Effector memory CD8-positive, alpha-beta T cell (primary cell): Measurements from ENCODE around the gene UNC5A.

Experiments
- ATAC-seq: fragments of 150-1000 bp; cut with Tn5 transposase; replicated peaks from 2 replicates; pipeline ENCODE4 v1.10.0; 2021; ENCODE audit warnings: mild to moderate bottlenecking, moderate library complexity
- DNase-seq, 3 experiments: peaks; one replicate each; pipeline ENCODE4 v3.0.0; 2021
- H3K27ac Mint-ChIP-seq, 2 donors: one replicate each; pipeline ENCODE4 v1.8.0; 2022; ENCODE audit warnings: mild to moderate bottlenecking in 2 of 2, mixed read lengths in 2 of 2, moderate library complexity in 2 of 2
- H3K27me3 Mint-ChIP-seq, 2 donors: one replicate each; pipeline ENCODE4 v1.8.0; 2022; ENCODE audit warnings: mixed read lengths in 2 of 2
- H3K36me3 Mint-ChIP-seq: one replicate; pipeline ENCODE4 v1.8.0; 2022; ENCODE audit warnings: mild to moderate bottlenecking, moderate library complexity, mixed read lengths; ENCODE audit not compliant: insufficient read depth
- H3K4me1 Mint-ChIP-seq, 2 donors: one replicate each; pipeline ENCODE4 v1.8.0; 2022; ENCODE audit warnings: low read depth in 2 of 2, mixed read lengths in 2 of 2
- H3K4me3 Mint-ChIP-seq, 2 donors: one replicate each; pipeline ENCODE4 v1.8.0; 2022; ENCODE audit warnings: mild to moderate bottlenecking in 2 of 2, mixed read lengths in 2 of 2, moderate library complexity in 2 of 2
- H3K9me3 Mint-ChIP-seq, 2 donors: one replicate each; pipeline ENCODE4 v1.8.0; 2022; ENCODE audit warnings: mixed read lengths in 2 of 2

UNC5A gene

DNA sequence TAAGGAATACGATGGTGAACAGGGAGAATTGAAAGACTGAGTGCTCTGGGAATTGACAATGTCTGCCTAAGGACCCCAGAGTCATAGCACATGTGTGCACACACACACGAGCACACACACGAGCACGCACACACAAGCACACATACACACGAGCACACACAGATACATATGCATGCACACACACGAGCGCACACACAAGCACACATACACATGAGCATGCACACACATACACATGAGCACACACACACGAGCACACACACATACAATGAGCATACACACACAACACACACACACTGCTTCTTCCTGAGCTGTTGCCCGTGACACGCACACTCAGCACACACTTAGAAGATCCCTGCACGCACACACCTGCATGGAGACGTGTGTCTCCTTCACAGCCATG lies 10.9 kb upstream of the UNC5A start:
- DNase-seq (no peak), ATAC-seq (no peak)
- H3K36me3 Mint-ChIP-seq, result peaks cover 3% of the 10 kb centered on the region
- H3K27ac Mint-ChIP-seq, result no peak overlapping the region
- H3K27me3 Mint-ChIP-seq, result peaks cover 45 to 53% of the 10 kb centered on the region in 2 donors
- H3K9me3 Mint-ChIP-seq, result no peaks in the 10 kb centered on the region
- H3K4me3 Mint-ChIP-seq, result no peak overlapping the region
- H3K4me1 Mint-ChIP-seq, result no peaks in the 10 kb centered on the region

DNA sequence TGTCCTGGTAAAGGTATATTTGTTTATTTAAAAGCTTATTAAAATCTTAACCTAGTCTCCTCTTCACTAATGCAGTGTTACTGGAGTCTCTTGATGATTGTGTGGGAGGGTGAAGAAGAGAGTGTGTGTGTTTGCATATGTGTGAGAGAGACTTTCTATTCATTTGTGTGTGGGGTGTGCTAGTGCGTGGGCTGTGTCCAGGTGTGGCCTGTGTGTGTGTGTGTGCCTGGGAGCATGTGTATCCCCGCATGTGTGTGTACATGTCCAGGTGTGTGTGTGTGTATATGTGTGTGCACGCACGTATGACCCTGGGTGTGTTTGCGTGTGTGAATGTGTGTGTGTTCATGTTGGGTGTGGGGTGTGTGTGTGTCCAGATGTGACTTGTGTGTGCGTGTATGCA lies 10.3 kb upstream of the UNC5A start:
- Mint-ChIP-seq H3K4me1 (no peaks in the 10 kb centered on the region), H3K27me3 (peaks cover 45 to 53% of the 10 kb centered on the region in 2 donors), H3K4me3 (no peak overlapping the region), H3K9me3 (no peaks in the 10 kb centered on the region), H3K27ac (no peak overlapping the region), H3K36me3 (peaks cover 3% of the 10 kb centered on the region)
- no peak for ATAC-seq
- no peak for DNase-seq

DNA sequence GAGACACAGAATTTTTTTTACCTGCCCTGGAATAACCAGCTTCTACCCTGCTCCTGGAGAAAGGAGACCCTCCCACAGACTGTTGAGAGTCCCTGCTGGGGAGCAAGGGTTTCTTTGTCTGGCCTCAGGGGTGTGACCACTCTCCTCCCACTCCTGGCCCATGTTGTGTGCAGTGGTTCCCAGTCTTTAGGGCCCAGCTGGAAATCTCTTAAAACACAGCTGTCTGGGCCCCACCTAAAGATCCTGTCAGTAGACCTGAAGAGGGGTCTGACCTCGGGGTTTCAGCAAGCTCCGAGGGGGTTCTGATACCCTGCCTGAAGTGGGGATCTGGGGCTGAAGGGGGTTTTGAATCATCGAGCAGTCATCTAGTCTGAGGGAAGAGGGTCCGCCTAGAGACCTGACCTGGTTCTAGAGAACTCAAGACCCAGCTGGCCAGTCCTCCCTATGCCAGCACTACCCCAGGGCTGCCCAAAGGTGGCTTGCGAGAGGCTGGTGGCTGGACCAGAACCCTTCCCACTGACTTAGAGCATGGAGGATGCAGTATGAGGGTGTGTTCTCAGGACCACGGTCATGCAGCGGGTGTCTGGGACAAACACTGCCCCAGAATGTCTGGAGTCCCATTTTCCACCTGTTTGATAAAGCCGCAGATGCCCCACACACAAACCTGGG lies 8.1 kb upstream of the UNC5A start:
- peaks cover 44 to 53% of the 10 kb centered on the region in 2 donors for H3K27me3 Mint-ChIP-seq
- H3K4me3 Mint-ChIP-seq, result no peak overlapping the region
- DNase-seq, result no peak
- no peak overlapping the region for H3K27ac Mint-ChIP-seq
- no peaks in the 10 kb centered on the region for H3K4me1 Mint-ChIP-seq
- H3K36me3 Mint-ChIP-seq, result peaks cover 3% of the 10 kb centered on the region
- no peak for ATAC-seq
- H3K9me3 Mint-ChIP-seq, result no peaks in the 10 kb centered on the region

DNA sequence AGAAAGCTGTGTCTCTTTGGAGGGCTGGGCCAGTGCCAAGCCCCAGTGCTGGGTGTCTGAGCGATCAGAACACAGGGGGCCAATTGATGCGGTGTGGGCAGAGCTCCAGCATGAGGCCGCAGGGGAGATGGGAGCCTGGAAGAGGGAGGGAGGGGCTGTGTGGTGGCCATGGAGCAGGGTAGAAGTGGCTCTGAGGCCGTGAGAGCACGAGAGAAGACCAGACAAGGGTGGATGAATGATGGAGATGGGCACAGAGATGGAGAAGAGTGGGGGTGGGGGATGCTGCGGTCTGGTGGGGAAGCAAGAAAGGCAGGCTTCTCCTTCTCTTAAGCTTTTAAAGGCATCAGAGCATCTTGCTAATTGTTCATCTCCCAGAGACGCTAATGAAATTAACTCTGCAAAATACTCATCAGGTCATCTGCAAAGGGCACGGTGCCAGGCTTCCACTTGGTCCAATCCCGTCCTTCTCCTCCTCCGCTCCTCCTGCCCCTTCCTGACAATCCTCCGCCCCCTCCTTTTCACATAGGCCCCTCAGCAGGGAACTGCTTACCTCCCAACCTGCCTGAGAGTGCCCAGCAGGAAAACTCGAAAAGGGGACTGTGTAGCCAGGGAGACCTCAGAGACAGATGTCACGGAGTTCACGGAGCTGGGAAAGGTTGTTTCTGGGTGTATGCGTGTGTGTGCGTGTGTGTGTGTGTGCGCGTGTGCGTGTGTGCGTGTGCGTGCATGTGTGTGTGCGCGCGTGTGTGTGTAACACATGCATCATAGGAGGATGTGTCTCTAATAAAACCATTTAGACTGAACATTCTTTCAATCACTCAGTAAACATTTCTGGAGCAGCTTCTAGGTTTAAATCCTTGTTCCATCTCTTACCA lies 7.1 kb upstream of the UNC5A start:
- ATAC-seq, result no peak
- Mint-ChIP-seq H3K4me1 (no peaks in the 10 kb centered on the region), H3K9me3 (no peaks in the 10 kb centered on the region), H3K27me3 (peaks cover 51 to 58% of the 10 kb centered on the region in 2 donors), H3K4me3 (no peak overlapping the region), H3K27ac (no peak overlapping the region), H3K36me3 (peaks cover 3% of the 10 kb centered on the region)
- no peak for DNase-seq

DNA sequence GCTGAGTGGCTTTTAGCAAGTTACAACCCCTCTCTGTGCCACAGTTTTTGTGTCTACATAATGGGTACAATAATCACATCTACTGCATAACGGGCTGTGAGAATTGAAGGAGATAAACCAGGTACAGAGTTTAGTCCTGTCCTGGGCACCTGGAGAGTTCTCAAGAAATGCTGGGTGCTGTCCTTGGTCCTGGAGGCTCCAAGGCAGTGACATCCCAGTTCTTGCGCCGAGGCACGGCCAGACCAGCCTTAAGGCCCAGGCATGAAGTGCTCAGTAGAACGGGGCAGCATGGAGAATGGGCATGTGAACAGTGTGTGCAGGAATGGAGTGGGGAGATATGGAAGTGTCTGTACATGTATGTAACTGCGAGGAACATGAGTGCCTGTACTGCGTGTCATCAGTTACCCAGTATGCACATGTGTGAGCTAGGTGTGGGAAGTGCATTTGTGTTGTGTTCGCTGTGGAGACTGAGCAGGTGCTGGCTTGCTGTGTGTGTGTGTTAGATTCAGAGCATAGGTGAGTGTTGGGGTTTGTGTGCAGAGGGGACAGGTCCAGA lies 6.3 kb upstream of the UNC5A start:
- no peak overlapping the region for H3K27ac Mint-ChIP-seq

DNA sequence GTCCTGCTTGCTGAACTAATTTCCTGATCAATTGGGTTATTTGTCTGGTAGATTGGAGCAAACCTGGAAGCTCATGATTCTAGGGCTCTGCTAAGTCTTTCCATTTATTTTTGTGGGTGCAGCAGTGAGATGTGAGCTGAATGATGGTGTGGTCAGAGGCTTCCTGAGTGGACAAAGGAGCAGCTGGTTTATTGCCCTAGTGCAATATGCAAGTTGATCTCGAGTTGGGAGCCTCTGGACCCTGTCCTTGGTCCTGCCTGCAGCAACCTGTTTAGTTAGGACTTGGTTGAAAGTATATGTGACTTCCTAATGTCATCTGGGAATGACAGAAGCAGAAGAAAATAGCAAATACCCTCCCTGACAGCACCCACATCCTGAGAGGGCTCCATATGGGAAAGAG lies 4.2 kb upstream of the UNC5A start:
- Mint-ChIP-seq H3K27me3 (peaks cover 68 to 78% of the 10 kb centered on the region in 2 donors), H3K4me3 (no peak overlapping the region), H3K36me3 (peaks cover 7% of the 10 kb centered on the region), H3K4me1 (peaks cover 8 to 9% of the 10 kb centered on the region in 2 donors), H3K27ac (no peak overlapping the region), H3K9me3 (no peaks in the 10 kb centered on the region)
- no peak for DNase-seq
- no peak for ATAC-seq

More for the DNA sequence above, 6.3 kb upstream of the UNC5A start:
- no peak for ATAC-seq
- DNase-seq, result no peak
- Mint-ChIP-seq H3K36me3 (peaks cover 7% of the 10 kb centered on the region), H3K27me3 (peaks cover 58 to 66% of the 10 kb centered on the region in 2 donors), H3K9me3 (no peaks in the 10 kb centered on the region), H3K4me1 (peaks cover 0 to 1% of the 10 kb centered on the region in 2 donors), H3K4me3 (no peak overlapping the region)

DNA sequence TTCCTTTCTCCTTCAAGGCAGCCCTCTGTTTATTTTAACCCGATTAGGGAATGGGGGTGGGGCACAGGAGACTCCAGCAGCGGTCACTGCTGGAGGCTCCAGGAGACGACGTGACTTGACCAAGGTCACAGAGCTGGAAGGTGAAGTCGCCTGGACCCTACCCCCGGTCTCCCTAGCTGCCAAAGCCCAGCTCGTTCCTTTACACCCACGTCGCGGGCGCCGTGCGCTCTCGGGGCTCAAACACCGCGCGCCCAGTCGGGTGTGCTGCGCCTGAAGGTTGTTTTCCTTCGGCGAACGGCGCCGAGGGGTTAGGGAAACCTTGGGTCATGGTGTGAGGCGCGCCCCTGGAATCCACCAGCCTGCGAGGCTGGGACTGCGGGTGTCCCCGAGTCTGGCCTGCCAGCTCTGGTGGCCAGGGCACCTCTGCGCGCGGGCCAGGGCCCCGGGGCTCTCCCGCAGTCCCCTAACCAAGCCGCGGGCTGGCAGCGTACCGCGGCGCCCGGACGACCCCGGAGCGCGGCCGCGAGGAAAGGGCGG lies 747 bp upstream of the UNC5A start:
- DNase-seq (no peak), ATAC-seq (no peak)
- peaks cover 4% of the 10 kb centered on the region for H3K36me3 Mint-ChIP-seq
- peaks cover 17 to 18% of the 10 kb centered on the region in 2 donors for H3K4me1 Mint-ChIP-seq
- H3K9me3 Mint-ChIP-seq, result no peaks in the 10 kb centered on the region
- H3K27ac Mint-ChIP-seq, result no peak overlapping the region
- H3K27me3 Mint-ChIP-seq, result peaks cover 83 to 92% of the 10 kb centered on the region in 2 donors
- peak overlapping the region; percentile 52 to 62 for H3K4me3 Mint-ChIP-seq

DNA sequence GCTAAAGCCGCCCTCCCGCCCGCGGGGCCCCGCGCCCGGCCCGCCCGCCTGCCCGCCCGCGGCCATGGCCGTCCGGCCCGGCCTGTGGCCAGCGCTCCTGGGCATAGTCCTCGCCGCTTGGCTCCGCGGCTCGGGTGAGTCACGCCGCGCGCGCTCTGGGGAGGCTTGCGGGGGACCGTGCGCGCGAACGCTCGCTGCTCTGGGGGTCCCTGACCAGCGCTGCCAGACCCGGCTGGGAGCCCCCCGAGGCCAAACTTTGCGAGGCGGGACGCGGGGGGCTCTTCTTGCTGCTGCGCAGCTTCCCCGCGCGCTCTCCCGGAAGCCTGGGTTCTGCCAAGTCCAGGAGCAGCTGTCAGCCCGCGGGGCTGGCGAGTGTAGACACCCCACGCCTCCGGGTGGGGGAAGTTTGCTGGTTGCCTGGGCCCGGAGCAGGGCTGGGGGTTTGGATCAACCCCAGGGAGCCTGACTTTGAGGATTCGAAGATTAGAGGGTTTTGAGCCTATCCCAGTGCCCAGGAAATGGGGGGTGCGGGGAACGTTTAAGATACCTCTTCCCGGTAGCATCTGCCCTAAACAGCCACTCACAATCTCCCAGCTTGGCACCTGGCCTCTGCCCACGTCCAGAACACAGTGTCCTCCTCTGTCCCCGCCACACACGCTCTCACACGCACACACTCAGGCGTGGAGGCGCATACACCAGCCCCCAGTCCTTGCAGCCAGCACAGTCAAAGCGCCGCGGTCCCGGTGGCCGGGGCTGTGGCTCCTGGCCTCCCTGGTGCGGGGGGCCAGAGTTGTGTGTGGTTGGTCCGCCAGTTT lies 535 bp downstream of the UNC5A start:
- Mint-ChIP-seq H3K4me3 (peak overlapping the region; percentile 71 to 76), H3K9me3 (no peaks in the 10 kb centered on the region), H3K36me3 (peaks cover 4% of the 10 kb centered on the region), H3K4me1 (peaks cover 17 to 18% of the 10 kb centered on the region in 2 donors), H3K27me3 (peaks cover 83 to 92% of the 10 kb centered on the region in 2 donors), H3K27ac (no peak overlapping the region)
- no peak for ATAC-seq
- DNase-seq, result no peak

DNA sequence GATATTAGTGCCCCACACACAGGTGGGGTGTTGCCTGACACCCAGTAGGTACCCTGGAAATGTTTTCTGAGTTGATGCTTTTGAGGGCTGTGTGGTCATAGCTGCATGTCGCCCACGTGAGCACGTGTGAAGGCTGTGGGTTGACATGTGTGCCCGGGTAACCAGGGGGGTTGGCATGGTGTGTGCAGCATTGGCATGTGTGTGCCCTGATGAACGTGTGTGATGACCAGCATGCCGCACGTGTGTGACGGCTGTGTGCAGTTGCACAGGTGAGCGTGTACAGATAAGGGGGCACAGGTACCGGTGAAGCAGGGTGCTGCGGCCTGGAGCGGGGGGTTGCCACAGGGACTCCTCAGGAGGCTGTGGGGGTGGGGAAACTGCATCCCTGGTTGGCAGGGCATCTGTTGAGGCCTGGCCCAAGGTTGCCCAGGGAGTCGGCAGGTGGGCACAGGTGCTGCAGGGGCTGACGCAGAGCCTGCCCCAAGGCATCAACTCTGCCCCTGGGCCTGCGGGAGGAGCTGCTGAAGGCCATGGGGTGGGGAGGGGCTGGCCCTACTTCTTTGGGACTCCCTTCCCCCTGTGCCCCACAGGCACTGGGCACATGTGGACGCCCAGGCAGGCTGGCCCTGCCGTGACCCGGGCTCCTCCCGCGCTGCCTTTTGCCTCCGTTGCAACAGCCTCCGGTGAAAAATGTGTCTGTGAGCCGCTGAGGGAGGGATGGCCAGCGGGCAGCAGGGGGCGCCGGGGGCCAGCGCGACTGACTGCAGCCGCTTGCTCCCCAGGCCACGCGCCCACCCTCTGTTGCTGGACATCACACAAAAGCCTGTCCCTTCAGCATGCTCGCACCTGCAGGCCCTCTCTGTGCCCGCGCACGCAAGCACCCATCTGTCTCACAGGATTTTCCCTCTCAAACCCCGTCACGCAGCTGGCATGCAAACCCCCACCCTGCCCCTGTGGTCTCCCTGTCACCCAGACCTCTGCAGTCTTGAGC lies 2.2 kb downstream of the UNC5A start:
- Mint-ChIP-seq H3K36me3 (peaks cover 4% of the 10 kb centered on the region), H3K27ac (no peak overlapping the region), H3K9me3 (no peaks in the 10 kb centered on the region), H3K4me1 (peaks cover 20 to 22% of the 10 kb centered on the region in 2 donors), H3K27me3 (peaks cover 78 to 89% of the 10 kb centered on the region in 2 donors), H3K4me3 (peak overlapping the region; percentile 71 to 76)
- DNase-seq (no peak), ATAC-seq (no peak)

DNA sequence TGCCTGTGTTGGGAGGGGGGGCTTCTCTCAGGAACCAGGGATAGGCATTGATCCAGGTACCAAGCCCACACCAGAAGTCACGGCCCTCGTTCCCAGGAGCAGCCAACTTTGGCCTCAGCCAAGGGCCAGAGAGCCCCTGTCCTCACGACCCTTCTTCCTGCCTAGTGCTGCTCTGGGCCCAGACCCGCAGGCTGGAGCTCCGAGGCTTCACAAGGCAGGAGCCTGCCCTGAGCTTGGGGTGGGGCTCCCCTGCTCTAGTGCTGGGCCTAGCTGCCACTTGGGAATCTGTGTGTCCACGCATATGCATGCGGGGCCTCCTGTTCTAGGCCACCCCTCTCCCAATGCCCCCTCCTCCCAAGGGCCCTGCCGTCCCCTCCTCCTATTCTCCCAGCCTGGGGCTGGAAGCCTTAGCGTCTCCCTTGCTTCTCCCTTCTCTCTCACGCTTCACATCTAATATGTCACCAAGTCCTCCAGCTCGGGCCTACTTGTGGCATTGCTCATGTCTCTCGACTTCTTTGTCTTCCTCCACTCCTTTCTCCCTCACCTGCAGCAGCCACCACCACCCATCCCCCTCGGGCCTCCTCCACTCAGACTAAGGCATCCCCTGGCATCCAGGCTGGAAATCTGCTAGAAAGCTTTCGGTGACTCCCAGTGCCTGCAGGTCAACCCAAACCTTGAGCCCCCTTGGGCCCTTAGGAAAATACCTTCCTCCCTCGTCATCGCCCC lies 3.4 kb downstream of the UNC5A start:
- Mint-ChIP-seq H3K36me3 (peaks cover 8% of the 10 kb centered on the region), H3K27me3 (peaks cover 76 to 86% of the 10 kb centered on the region in 2 donors), H3K4me3 (no peak overlapping the region), H3K27ac (no peak overlapping the region), H3K9me3 (no peaks in the 10 kb centered on the region), H3K4me1 (peaks cover 26 to 30% of the 10 kb centered on the region in 2 donors)
- ATAC-seq (no peak), DNase-seq (no peak)

DNA sequence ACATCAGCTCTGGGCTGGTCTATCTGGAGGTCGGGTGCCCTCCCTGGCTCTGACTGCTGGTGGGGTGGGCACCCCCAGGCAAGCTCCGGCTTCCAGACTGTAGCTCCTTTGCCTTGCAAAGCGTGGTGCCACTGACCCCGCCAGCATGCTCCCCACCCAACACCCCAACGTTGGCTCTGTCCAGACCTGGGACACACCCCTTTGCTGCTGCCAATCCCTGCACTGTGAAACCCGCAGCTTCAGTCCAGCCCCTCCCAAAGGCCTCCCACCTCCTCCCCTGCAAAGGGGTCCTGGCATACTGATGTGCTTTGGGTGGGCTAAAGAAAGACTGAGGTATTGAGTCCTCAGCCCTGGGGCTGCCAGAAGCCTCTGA lies 3.9 kb downstream of the UNC5A start:
- Mint-ChIP-seq H3K27ac (no peak overlapping the region), H3K27me3 (peaks cover 76 to 86% of the 10 kb centered on the region in 2 donors), H3K9me3 (no peaks in the 10 kb centered on the region), H3K36me3 (peaks cover 5% of the 10 kb centered on the region), H3K4me1 (peaks cover 27 to 30% of the 10 kb centered on the region in 2 donors), H3K4me3 (no peak overlapping the region)
- no peak for ATAC-seq
- no peak for DNase-seq
